IMR-90 (cell line): ENCODE results near the gene GNAZ. TPM values are rescaled to one million over a fixed set of nuclear protein-coding genes. Genes with fewer than 3 reads are reported as not detected.

Experiments used
- ATAC-seq: fragments of 200-7000 bp; cut with Tn5 transposase; 2 replicates; pipeline ENCODE4 v1.9.1; 2020; ENCODE audit warnings: low read depth, mild to moderate bottlenecking, moderate library complexity
- BruUV-seq: library from RNA; stranded (reverse); fragments of 400-500 nt; replicated peaks from 2 replicates; lab custom pipeline; 2021; lab: Mats Ljungman, UMichigan
- CTCF ChIA-PET: fragments of 300-600 bp; formaldehyde crosslinking; extraction: SDS; loops from one replicate; lab custom pipeline; 2021; ENCODE audit warnings: antibody characterized with exemption; lab: Yijun Ruan, JAX
- POLR2A ChIA-PET: fragments of 300-600 bp; sonication (Branson Sonifier 250); formaldehyde crosslinking; loops from one replicate; lab custom pipeline; 2022; ENCODE audit warnings: antibody characterized with exemption; ENCODE audit not compliant: unreplicated experiment; lab: Charles Lee
- DNase-seq: peaks from one replicate; pipeline ENCODE4 v3.0.0; 2013
- H2AFZ ChIP-seq: replicated peaks from 2 replicates; pipeline ENCODE3; 2013; ENCODE audit warnings: low read length, mild to moderate bottlenecking; ENCODE audit not compliant: poor library complexity
- H2AK5ac ChIP-seq: 2 replicates; pipeline ENCODE4 v1.6.1; 2013; ENCODE audit warnings: low read depth, low read length, inconsistent platforms
- H2AK9ac ChIP-seq: replicated peaks from 2 replicates; pipeline ENCODE3; 2013; ENCODE audit warnings: mild to moderate bottlenecking, low read depth, low read length, moderate library complexity; ENCODE audit not compliant: poor library complexity
- H2BK120ac ChIP-seq: 2 replicates; pipeline ENCODE4 v1.6.1; 2013; ENCODE audit warnings: low read depth, low read length, inconsistent platforms
- H2BK15ac ChIP-seq: 3 replicates; pipeline ENCODE4 v1.6.1; 2013; ENCODE audit warnings: low read depth, low read length, inconsistent platforms
- H2BK20ac ChIP-seq: 2 replicates; pipeline ENCODE4 v1.6.1; 2013; ENCODE audit warnings: low read depth, mild to moderate bottlenecking, inconsistent platforms, low read length, moderate library complexity
- H2BK5ac ChIP-seq: 2 replicates; pipeline ENCODE4 v1.6.1; 2013; ENCODE audit warnings: mild to moderate bottlenecking, low read depth, low read length, inconsistent platforms; ENCODE audit not compliant: poor library complexity, severe bottlenecking
- H3K14ac ChIP-seq: replicated peaks from 2 replicates; pipeline ENCODE4 v1.6.1; 2013; ENCODE audit warnings: low read depth, low read length, inconsistent platforms
- H3K18ac ChIP-seq: 2 replicates; pipeline ENCODE4 v1.6.1; 2013; ENCODE audit warnings: low read depth, low read length, control low read depth
- H3K23ac ChIP-seq: 2 replicates; pipeline ENCODE4 v1.6.1; 2013; ENCODE audit warnings: low read depth, low read length, inconsistent platforms
- H3K27ac ChIP-seq: 2 replicates; pipeline ENCODE4 v1.5.1; 2013; ENCODE audit warnings: mild to moderate bottlenecking, control low read depth, low read length; ENCODE audit not compliant: insufficient read depth
- H3K27me3 ChIP-seq: 2 replicates; pipeline ENCODE4 v1.6.1; 2013; ENCODE audit warnings: low read length; ENCODE audit not compliant: control insufficient read depth, insufficient read depth
- H3K36me3 ChIP-seq: 2 replicates; pipeline ENCODE4 v1.6.1; 2013; ENCODE audit warnings: low read length, mixed read lengths; ENCODE audit not compliant: control insufficient read depth, insufficient read depth
- H3K4ac ChIP-seq: 2 replicates; pipeline ENCODE4 v1.6.1; 2013; ENCODE audit warnings: low read depth, low read length, inconsistent platforms
- H3K4me1 ChIP-seq: 2 replicates; pipeline ENCODE4 v1.6.1; 2013; ENCODE audit warnings: low read length, mixed read lengths; ENCODE audit not compliant: control insufficient read depth, insufficient read depth
- H3K4me2 ChIP-seq: 2 replicates; pipeline ENCODE4 v1.6.1; 2013; ENCODE audit warnings: low read depth, mild to moderate bottlenecking, control low read depth, low read length, moderate library complexity
- H3K4me3 ChIP-seq: 2 replicates; pipeline ENCODE4 v1.5.1; 2013; ENCODE audit warnings: low read depth, mild to moderate bottlenecking, control low read depth, low read length, moderate library complexity; ENCODE audit not compliant: insufficient read depth
- H3K56ac ChIP-seq: 2 replicates; pipeline ENCODE4 v1.6.1; 2013; ENCODE audit warnings: low read length, inconsistent platforms; ENCODE audit not compliant: insufficient read depth; ENCODE audit errors: extremely low read depth
- H3K79me1 ChIP-seq, 2 experiments: 2 replicates each; pipeline ENCODE4 v1.6.1; 2013; ENCODE audit warnings: low read length in 2 of 2, inconsistent platforms in 1 of 2, low read depth in 1 of 2
- H3K9ac ChIP-seq: 2 replicates; pipeline ENCODE4 v1.6.1; 2013; ENCODE audit warnings: low read depth, low read length, control low read depth
- H3K9me1 ChIP-seq: 2 replicates; pipeline ENCODE4 v1.6.1; 2013; ENCODE audit warnings: low read length, inconsistent platforms; ENCODE audit not compliant: insufficient read depth
- H3K9me3 ChIP-seq: 2 replicates; pipeline ENCODE4 v1.6.1; 2013; ENCODE audit warnings: low read length; ENCODE audit not compliant: control insufficient read depth, insufficient read depth
- H4K20me1 ChIP-seq: 2 replicates; pipeline ENCODE4 v1.6.1; 2013; ENCODE audit warnings: low read length, inconsistent platforms; ENCODE audit not compliant: insufficient read depth
- H4K5ac ChIP-seq: 2 replicates; pipeline ENCODE4 v1.6.1; 2013; ENCODE audit warnings: mild to moderate bottlenecking, low read depth, low read length, control low read depth
- H4K8ac ChIP-seq, 2 experiments: 2 replicates each; pipeline ENCODE4 v1.6.1; 2013; ENCODE audit warnings: low read depth in 2 of 2, low read length in 2 of 2, control low read depth in 1 of 2, inconsistent platforms in 1 of 2
- H4K91ac ChIP-seq: 2 replicates; pipeline ENCODE4 v1.6.1; 2013; ENCODE audit warnings: low read depth, low read length, inconsistent platforms; ENCODE audit not compliant: insufficient read depth
- BHLHE40 ChIP-seq: fragments of 150-350 bp; IDR thresholded peaks from 2 replicates; pipeline ENCODE4 v1.6.1; 2016; ENCODE audit warnings: mild to moderate bottlenecking, low read depth, low read length
- CEBPB ChIP-seq: IDR thresholded peaks from 2 replicates; pipeline ENCODE4 v1.6.1; 2012; ENCODE audit warnings: low read depth, low read length, improper control_type of control experiment
- CHD1 ChIP-seq: IDR thresholded peaks from 2 replicates; pipeline ENCODE4 v1.6.1; 2012; ENCODE audit warnings: low read depth, low read length, improper control_type of control experiment
- MAFK ChIP-seq: IDR thresholded peaks from 2 replicates; pipeline ENCODE4 v1.6.1; 2012; ENCODE audit warnings: low read depth, low read length, improper control_type of control experiment
- MXI1 ChIP-seq: IDR thresholded peaks from 2 replicates; pipeline ENCODE4 v1.6.1; 2012; ENCODE audit warnings: low read depth, mild to moderate bottlenecking, low read length, moderate library complexity, borderline replicate concordance
- NFE2L2 ChIP-seq: fragments of 150-350 bp; IDR thresholded peaks from 2 replicates; pipeline ENCODE4 v1.6.1; 2016; ENCODE audit warnings: low read depth, mild to moderate bottlenecking, low read length
- POLR2A ChIP-seq: IDR thresholded peaks from 2 replicates; pipeline ENCODE4 v1.6.1; 2012; ENCODE audit warnings: mild to moderate bottlenecking, low read depth, low read length
- RAD21 ChIP-seq: IDR thresholded peaks from 2 replicates; pipeline ENCODE4 v1.6.1; 2012; ENCODE audit warnings: low read length, improper control_type of control experiment
- RCOR1 ChIP-seq: IDR thresholded peaks from 2 replicates; pipeline ENCODE4 v1.6.1; 2012; ENCODE audit warnings: mild to moderate bottlenecking, low read length, improper control_type of control experiment; ENCODE audit not compliant: insufficient replicate concordance
- RFX5 ChIP-seq: IDR thresholded peaks from 2 replicates; pipeline ENCODE4 v1.8.0; 2012; ENCODE audit warnings: low read depth, mild to moderate bottlenecking, low read length, moderate library complexity
- WGBS, 2 experiments: methylation state at CpG; one replicate each; pipeline versions ENCODE4 v1.1.5 to v1.1.7; 2013; ENCODE audit warnings: missing lambda C conversion rate in 2 of 2; ENCODE audit not compliant: insufficient read length in 1 of 2; ENCODE audit errors: extremely low coverage in 2 of 2; 5-methylcytosine and 5-hydroxymethylcytosine counted together
- dilution Hi-C: fragments of 300-500 bp; cut with HindIII; formaldehyde crosslinking; loops from one replicate; pipeline ENCODE4 v1.14.3; 2018; ENCODE audit warnings: low sequenced_read_pairs; ENCODE audit not compliant: unreplicated experiment
- in situ Hi-C: fragments of 300-500 bp; cut with MboI; formaldehyde crosslinking; loops from 3 replicates; pipeline ENCODE4 v1.14.3; 2019; ENCODE audit warnings: low sequenced_read_pairs, inconsistent platforms, mixed read lengths
- intact Hi-C: fragments of 100-400 bp; cut with micrococcal nuclease; formaldehyde crosslinking; loops from 2 replicates; pipeline ENCODE4 v1.10.0; 2022
- polyA plus RNA-seq, 3 experiments: library from polyadenylated mRNA; depleted of rRNA; stranded (reverse); fragments of >200 nt; gene quantifications; 2 replicates each; pipeline ENCODE4 v1.2.3, GENCODE V29; 2012; ENCODE audit warnings: low replicate concordance in 1 of 3
- total RNA-seq: library from RNA; depleted of rRNA; stranded (reverse); fragments of >200 nt; gene quantifications from 2 replicates; pipeline ENCODE4 v1.2.3, GENCODE V29; 2012
- TF ChIP-seq, protein P1 (sequence below): conservative IDR thresholded peaks from 2 replicates; pipeline ENCODE4 v1.5.1; 2012; ENCODE audit warnings: mild to moderate bottlenecking, low read depth, low read length, improper control_type of control experiment
- TF ChIP-seq, protein P2 (sequence below): fragments of 150-350 bp; IDR thresholded peaks from 2 replicates; pipeline ENCODE4 v1.6.1; 2017; ENCODE audit warnings: mild to moderate bottlenecking, antibody characterized with exemption, low read length, low read depth
- TF ChIP-seq, protein P3 (sequence below): fragments of 150-350 bp; IDR thresholded peaks from 2 replicates; pipeline ENCODE4 v1.6.1; 2016; ENCODE audit warnings: low read depth, mild to moderate bottlenecking, low read length, moderate library complexity, borderline replicate concordance

GNAZ gene
- total and polyA plus RNA-seq, 2 of the 4 experiments (the other 2 are of a cell fraction) = 1.5 to 2.5 TPM

DNA sequence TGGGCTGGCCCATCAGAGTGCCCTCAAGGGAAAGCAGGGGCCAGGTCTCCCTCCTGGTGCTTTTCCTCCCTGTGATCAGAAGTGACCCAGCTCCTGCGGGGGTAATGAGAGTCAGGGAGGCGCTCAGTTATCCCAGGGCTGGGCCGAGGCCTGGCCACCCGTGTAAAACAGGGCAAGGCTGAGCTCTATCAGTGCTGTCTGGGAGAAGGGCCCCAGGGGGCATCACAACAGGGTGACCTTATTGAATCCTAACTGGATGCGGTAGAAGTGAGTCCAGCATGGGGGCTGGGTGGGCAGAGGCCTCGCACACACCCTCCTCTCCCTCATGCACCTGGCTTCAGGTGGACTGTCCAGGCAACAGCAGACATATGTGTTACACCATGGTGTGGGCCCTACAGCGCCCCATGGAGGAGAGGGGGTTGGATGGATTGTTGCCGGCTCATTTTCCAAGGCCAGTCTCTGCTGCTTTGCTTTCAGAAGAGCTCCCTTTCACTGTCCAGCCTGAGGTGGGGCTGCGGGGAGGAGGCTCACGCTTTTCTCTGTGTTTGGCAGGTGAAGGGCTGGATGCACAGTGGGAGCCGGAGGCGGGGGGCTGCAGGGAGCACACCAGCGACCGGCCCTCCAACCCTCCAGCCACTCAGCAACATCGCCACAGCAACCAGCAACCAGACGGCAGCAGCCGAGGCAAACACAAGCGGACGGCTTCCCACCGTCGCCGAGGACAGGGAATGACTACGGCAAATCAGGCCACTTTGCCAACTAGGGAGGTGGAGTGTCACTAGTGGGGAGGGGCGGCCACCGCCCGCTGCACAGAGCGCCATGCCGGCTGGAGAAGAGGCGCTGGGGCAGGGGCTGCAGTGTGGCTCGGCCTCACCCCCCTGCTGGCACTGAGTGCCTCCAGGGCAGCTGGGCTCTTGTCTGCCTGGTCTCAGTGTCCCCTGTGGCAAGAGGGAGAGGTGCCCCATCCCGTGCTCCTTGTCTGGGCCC is 24.7 kb downstream of the GNAZ start:
- dilution Hi-C loops (no loop called here), intact Hi-C loops (no loop called here), in situ Hi-C loops (no loop called here)
- no TSS peak for BruUV-seq
- Histone ChIP-seq H3K9me3 (no peaks in the 10 kb centered on the region), H3K4me3 (no peak overlapping the region), H2AFZ (no peak overlapping the region), H4K91ac (no peak overlapping the region), H3K9ac (no peak overlapping the region), H3K14ac (no peak overlapping the region), H3K27ac (no peak overlapping the region), H3K9me1 (no peaks in the 10 kb centered on the region), H3K36me3 (no peaks in the 10 kb centered on the region), H4K8ac (no peak overlapping the region), H3K4me2 (no peak overlapping the region), H2BK120ac (no peak overlapping the region), H2BK5ac (no peak overlapping the region), H2AK9ac (no peak overlapping the region), H2BK20ac (no peak overlapping the region), H3K4ac (no peak overlapping the region), H2BK15ac (no peak overlapping the region), H3K23ac (no peak overlapping the region), H2AK5ac (no peak overlapping the region), H3K4me1 (no peaks in the 10 kb centered on the region), H3K18ac (no peak overlapping the region), H4K5ac (no peak overlapping the region), H3K79me1 (no peaks in the 10 kb centered on the region), H4K20me1 (no peaks in the 10 kb centered on the region; the same call in 1 of the 2 replicates), H3K27me3 (no peaks in the 10 kb centered on the region), H3K56ac (no peak overlapping the region)
- ATAC-seq (no peak), DNase-seq (no peak)
- 67% methylated on average over 13 of the region's 31 CpGs; no CpG with 5 or more reads in 1 of the 2 experiments for WGBS, 2 experiments
- ChIA-PET CTCF (no interaction called here), POLR2A (no interaction called here)
- TF ChIP-seq, protein P1, sequence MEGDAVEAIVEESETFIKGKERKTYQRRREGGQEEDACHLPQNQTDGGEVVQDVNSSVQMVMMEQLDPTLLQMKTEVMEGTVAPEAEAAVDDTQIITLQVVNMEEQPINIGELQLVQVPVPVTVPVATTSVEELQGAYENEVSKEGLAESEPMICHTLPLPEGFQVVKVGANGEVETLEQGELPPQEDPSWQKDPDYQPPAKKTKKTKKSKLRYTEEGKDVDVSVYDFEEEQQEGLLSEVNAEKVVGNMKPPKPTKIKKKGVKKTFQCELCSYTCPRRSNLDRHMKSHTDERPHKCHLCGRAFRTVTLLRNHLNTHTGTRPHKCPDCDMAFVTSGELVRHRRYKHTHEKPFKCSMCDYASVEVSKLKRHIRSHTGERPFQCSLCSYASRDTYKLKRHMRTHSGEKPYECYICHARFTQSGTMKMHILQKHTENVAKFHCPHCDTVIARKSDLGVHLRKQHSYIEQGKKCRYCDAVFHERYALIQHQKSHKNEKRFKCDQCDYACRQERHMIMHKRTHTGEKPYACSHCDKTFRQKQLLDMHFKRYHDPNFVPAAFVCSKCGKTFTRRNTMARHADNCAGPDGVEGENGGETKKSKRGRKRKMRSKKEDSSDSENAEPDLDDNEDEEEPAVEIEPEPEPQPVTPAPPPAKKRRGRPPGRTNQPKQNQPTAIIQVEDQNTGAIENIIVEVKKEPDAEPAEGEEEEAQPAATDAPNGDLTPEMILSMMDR = no peak
- TF ChIP-seq, protein P2, sequence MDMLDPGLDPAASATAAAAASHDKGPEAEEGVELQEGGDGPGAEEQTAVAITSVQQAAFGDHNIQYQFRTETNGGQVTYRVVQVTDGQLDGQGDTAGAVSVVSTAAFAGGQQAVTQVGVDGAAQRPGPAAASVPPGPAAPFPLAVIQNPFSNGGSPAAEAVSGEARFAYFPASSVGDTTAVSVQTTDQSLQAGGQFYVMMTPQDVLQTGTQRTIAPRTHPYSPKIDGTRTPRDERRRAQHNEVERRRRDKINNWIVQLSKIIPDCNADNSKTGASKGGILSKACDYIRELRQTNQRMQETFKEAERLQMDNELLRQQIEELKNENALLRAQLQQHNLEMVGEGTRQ = no peak
- TF ChIP-seq BHLHE40 (no peak), CHD1 (no peak), NFE2L2 (no peak), RFX5 (no peak), RCOR1 (no peak), MXI1 (no peak), RAD21 (no peak), CEBPB (no peak), MAFK (no peak), POLR2A (no peak)
- TF ChIP-seq, protein P3, sequence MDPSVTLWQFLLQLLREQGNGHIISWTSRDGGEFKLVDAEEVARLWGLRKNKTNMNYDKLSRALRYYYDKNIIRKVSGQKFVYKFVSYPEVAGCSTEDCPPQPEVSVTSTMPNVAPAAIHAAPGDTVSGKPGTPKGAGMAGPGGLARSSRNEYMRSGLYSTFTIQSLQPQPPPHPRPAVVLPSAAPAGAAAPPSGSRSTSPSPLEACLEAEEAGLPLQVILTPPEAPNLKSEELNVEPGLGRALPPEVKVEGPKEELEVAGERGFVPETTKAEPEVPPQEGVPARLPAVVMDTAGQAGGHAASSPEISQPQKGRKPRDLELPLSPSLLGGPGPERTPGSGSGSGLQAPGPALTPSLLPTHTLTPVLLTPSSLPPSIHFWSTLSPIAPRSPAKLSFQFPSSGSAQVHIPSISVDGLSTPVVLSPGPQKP = no peak
